T follicular helper cell (primary cell): ENCODE results near the gene GPATCH8.

Experiments used
- DNase-seq: peaks from one replicate; pipeline ENCODE4 v3.0.0-alpha.2; 2020; ENCODE audit warnings: low read depth

GPATCH8 gene

GRCh38 chr17:44451016-44451627, 52.1 kb downstream of the GPATCH8 start:
- DNase-seq: no peak

- no peak for DNase-seq
Measured at GRCh38 chr17:44448412-44448811, 54.8 kb downstream of the GPATCH8 start.

DNA sequence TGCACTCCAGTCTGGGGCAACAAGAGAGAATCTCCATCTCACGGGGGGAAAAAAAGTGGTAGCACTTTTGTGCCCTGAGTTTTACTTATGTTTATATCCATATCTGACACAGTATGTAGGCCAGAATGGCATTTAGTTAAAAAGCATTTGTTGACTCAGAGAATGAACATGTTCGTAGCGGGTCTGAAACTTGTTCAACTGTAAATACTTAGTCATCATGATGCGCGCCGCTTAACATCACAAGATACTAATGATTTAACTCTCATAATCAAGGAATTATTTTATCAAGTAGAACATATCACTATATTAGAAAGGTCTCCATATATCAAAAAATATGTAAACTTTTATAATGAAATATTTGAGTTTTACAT, 58.5 kb downstream of the GPATCH8 start:
- DNase-seq: no peak

DNA sequence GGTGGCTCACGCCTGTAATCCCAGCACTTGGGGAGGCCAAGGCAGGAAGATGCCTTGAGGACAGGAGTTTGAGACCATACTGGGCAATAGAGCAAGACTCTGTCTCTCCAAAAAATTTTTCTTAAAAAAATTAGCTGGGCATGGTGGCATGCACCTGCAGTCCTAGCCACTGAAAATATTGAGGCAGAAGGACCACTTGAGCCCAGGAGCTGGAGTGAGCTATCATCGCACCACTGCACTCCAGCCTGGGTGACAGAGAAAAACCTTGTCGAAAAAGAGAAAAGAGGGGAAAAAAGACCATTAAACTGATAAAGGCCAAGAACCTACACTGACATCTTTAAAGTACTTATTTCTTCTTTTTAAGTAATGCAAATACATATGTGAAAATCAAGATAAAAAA, 60.4 kb downstream of the GPATCH8 start:
- DNase-seq: no peak

GRCh38 chr17:44439168-44439567, 64.0 kb downstream of the GPATCH8 start:
- DNase-seq: no peak

DNA sequence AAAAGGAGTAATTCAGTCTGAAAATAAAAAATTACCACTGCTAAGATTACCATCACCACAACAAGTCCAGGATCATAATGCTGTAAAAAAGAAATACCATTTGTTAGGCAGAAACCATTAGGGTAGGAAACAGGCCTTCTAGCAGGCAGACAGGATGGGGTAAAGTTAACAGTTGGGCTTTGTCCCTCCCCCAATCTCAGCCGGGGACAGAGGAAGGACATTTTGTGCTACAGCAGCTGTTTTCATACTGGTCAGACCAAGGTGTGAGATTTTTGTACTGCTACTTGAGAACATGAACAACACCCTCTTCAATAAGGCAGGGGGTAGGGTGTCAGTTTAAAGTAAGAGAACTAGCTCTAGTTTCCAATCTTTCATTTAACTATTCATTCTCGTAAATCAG, 64.6 kb downstream of the GPATCH8 start:
- no peak for DNase-seq

GRCh38 chr17:44436336-44436735, 66.9 kb downstream of the GPATCH8 start:
- DNase-seq: no peak

- no peak for DNase-seq
Measured at GRCh38 chr17:44432254-44433157, 70.7 kb downstream of the GPATCH8 start.

DNA sequence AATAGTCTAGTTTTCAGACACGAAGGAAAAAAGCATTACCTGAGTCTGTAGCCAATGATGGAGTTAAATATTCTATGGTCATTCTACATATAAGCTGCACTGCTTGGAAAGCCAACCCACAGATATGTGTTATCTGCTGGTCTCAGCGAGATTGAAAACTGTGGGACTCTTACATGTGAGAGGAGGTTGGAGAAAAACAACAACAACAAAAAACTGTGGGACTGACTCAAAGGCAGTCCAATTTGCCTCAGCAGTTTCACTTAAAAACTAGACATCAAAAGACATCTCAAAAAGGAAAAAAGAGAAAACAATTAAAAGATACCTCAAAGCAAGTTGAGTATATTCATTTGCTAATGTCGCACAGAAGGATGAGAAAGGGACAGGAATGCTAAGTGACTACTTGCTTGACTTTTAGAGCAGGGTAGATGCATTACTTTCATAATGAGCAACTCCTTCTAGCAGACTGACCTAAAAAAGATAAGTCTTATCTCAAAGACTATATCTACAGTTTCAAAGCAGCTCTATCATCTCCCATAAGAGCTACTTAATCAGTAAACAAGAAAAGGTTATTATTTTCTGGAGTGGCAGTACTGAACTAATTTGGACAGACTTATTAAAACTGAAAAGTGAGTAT, 78.3 kb downstream of the GPATCH8 start:
- no peak for DNase-seq

DNA sequence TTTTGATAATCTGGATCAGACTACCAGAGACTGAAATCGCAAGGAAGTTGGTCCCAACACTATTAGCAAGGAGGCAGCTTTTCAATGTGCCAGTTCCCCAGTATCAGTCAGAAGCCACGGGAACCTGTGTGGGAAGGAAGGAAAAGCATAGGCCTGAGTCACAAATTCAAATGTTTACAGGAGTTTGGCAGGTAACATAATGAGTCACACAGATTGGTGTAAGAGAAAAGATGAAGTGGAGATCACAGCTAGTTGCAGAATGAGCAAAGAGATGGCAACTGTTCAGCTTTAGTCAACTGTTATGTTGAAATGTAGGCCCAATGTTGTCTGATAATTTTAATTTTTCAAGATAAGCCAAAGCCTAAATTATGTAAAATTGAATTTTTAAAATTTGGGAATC, 85.7 kb downstream of the GPATCH8 start:
- DNase-seq: no peak

DNA sequence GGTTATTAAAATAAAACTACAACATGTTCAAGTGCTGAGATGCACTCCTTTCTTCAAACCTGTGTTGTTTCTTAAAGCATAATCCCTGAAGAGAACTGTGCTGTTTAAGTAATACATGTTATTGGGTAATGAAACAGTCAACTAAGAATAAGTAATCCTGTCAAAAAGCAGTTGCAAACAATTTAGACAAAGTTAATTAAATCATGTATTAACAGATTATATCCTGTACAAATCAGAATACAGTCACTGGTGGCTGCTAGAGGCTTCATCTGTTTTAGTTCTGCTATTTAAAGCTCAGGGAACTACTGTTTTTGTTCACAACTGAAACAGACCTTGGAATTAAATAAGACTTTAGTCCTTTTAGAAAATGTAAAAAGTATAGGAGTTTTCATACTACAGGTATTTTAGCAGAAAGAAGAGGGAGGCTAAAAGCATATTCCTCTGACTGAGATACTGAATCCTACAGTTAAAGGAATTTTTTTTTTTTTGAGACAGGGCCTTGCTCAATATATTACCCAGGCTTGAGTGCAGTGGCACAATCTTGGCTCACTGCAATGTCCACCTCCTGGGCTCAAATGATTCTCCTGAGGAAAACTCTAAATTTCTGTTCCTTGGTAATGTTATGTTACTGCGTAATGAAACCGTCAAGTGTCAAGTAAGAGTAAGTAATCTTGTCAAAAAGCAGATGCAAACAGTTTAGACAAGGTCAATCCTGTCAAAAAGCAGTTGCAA, 86.5 kb downstream of the GPATCH8 start:
- no peak for DNase-seq

GRCh38 chr17:44414394-44415155, 88.6 kb downstream of the GPATCH8 start:
- no peak for DNase-seq

DNA sequence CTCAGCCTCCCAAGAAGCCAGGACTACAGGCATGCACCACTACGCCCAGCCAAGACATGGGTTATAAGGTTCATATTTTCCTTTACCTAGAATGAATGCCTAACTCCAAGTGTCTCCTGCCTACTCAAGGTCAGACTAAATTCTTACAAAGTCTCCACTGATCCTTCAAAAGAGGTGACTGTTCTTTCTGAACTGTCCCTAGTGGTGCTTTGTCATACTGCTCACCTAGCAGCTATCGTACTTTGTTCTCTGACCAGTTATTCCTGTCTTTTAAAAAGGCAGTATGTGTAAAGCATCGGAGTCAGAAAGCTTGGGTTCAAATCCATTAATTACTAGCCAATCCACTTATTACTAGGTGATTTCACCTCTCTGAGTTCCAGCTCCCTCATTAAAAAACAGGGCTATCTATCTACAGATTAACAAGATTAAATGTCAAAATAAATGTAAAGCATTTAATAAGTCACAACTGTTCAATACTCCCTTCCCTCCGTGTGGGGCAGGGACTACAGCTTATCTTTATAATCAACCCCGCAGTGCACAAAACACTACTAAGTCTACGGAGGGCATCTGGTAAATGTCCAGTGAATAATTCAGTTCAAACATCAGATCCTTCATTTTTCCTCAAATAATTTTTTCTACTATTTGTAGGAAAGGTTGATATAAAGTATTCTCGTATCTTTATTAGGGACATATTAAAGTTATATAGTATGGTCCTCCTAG, 93.7 kb downstream of the GPATCH8 start:
- DNase-seq: no peak

DNA sequence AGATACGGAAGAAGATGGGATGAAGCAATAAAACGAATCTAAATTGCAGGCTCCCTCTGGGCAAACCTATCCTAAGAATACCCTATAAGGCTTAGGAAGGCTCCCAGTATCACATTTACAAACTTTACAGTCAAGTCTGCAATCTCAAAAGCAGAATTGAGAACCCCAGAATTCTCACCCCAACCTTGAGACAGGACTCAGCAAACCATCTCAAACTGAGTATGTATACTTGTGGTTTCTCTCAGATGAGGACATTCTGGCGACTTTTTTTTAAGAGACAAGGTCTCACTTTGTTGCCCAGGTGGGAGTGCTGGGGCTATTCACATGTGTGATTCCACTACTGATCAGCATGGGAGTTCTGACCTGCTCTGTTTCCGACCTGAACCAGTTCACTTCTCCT, 94.4 kb downstream of the GPATCH8 start:
- DNase-seq: no peak

- no peak for DNase-seq
Measured at GRCh38 chr17:44402564-44403172, 100.5 kb downstream of the GPATCH8 start.

DNA sequence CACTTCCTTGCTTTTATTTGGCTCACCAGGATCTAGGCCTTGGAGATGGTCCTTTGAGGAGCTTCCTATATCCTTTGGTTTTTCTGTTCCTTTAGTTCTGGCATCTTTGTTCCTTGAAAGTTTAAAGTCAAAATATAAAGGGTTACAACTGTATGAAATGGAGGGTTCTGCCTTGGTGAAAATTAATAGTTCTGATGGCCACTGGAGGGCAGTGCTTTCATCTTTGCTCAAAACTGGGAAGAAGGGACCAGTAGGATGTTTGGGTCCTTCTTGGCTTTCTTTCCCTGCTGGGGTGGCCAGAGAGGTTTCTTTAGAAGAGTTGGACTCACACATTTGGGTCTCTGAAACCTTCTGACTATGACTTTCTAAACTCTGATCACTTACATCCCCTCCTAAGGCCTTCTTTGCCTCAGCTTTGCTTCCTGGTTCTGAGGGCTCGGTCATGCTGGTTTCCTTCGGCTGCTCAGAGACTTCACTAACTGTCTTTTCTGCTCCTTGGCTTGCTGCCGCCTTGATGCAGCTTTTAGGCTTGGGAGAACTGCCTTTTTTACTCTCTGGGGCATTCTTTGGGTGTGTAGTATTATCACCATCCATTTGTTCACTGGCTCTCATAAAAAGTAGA, 102.9 kb downstream of the GPATCH8 start:
- no peak for DNase-seq

DNA sequence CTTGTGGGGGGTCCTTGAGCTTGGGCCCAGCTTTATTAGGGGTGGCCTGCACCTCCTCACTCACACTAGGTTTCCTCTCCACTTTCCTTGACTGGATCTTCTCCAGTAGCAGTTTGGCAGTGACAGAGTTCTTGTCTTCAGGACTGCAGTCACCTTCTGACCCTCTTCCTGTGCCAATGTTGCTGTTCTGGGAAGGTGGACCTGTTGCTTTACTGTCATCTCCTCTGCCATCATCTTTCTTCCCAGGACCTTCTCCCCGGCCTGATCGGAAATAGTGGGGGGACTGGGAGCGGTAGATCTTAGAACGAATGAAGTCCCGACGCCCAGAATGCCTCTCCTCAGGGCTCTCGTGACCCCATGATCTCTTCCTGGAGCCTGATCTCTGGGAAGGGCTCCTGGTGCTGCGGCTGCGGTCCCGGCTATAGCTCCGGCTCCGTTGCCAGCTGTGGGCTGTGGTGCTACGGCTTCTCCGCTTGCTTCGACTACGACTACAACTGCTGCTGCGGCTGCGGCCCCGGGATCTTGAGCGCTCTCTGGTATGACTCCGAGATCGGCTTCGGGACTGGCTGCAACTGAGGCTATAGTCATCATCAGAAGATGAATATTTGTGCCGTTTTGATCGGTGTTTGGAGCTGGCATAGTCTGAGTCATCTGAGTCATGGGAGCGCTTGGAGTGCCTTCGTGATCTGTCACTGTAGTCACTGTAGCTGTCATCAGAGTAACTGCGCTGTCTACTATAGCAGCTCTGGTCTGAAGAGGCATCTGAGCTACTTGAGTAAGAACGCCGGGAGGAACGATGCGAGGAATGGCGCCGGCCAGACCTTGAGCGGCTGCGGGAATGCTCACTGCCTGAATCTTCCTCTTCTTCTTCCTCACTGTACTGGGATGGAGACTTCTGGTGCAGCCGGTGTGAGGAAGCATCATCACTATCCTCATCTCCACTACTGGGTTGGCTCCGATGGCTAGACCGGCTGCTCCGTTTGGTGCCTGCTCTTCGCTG, 104.2 kb downstream of the GPATCH8 start:
- no peak for DNase-seq

DNA sequence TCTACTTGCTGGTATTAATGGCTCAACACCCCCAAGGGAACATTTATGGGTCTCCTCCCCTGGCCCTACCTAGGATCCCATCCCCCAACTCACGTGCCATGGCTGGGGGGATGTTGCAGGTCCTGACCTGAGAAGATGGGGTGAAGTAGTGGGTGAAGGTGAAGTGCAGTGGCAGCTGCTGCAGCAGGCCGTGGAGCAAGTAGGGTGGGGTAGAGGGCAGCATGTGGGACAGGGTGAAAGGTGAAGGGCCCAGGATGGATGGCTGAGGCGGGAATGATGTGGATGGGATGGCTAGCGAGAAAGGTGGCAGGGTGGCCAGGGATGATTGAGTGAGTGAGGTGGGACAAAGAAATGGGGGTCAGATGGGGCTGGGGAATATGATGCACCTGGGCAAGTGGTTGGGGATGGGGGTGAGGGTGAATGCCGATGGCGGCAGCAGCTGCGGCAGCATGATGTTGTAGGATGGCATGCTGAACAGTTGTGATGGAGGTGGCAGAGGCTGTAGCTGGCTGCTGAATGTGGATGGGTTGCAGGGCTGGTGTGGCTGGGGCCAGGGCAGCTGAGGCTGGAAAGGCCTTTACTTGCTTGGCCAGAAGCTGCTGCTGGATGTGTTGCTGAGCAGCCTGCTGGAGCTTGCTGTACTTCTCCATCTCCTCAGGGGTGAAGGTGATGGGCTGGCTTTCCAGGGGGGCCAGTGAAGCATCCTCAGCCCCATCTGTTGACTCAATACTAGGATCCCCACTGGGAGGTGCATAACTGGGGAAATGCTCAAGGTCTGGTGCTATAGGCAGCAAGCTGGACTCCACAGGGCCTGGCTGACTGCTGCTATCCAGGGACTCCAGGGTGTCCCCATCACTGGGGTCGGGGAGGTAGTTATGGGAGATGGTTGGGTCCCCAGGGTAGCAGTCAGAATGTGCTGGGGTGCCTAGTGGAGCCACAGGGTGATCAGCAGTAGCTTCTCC, 105.4 kb downstream of the GPATCH8 start:
- DNase-seq: no peak
